Measurements from ENCODE around the gene HMX1. TPM values are rescaled to one million over a fixed set of nuclear protein-coding genes. Genes with fewer than 3 reads are reported as not detected.

HMX1 gene
- total RNA-seq, 1 donor from 2014 or later = 0.92 TPM

- Mint-ChIP-seq H3K4me3 (no peak overlapping the region), H3K27ac (no peak overlapping the region), H3K4me1 (no peaks in the 10 kb centered on the region), H3K36me3 (no peaks in the 10 kb centered on the region), H3K27me3 (ENCODE audit: low read depth) (peaks cover 63% of the 10 kb centered on the region), H3K9me3 (peaks cover 3% of the 10 kb centered on the region)
- TF ChIP-seq CTCF (IDR thresholded peaks at IDR 0.05; ENCODE audit: unreplicated experiment) = no peak
- peak in 1 of 2 experiments; percentile 4 for DNase-seq (ENCODE audit: low spot score in 2 of 2, unreplicated experiment in 2 of 2)
Observed at GRCh38 chr4:8848507-8849265, 23.0 kb downstream of the HMX1 start.

GRCh38 chr4:8847764-8848163, 23.9 kb downstream of the HMX1 start:
- peaks cover 4% of the 10 kb centered on the region for H3K36me3 Mint-ChIP-seq
- no peak overlapping the region for H3K27ac Mint-ChIP-seq
- H3K4me3 Mint-ChIP-seq = no peak overlapping the region
- peaks cover 57% of the 10 kb centered on the region for H3K27me3 Mint-ChIP-seq (ENCODE audit: low read depth)
- peaks cover 4% of the 10 kb centered on the region for H3K9me3 Mint-ChIP-seq
- DNase-seq (ENCODE audit: low spot score in 2 of 2, unreplicated experiment in 2 of 2) = no peak
- TF ChIP-seq CTCF (IDR thresholded peaks at IDR 0.05; ENCODE audit: unreplicated experiment) = no peak
- no peaks in the 10 kb centered on the region for H3K4me1 Mint-ChIP-seq

GRCh38 chr4:8847331-8847730, 24.3 kb downstream of the HMX1 start:
- H3K27me3 Mint-ChIP-seq (ENCODE audit: low read depth) = peaks cover 55% of the 10 kb centered on the region
- H3K4me3 Mint-ChIP-seq = no peak overlapping the region

GRCh38 chr4:8846826-8847225, 24.8 kb downstream of the HMX1 start:
- no peak overlapping the region for H3K4me3 Mint-ChIP-seq
- H3K27me3 Mint-ChIP-seq (ENCODE audit: low read depth) = peaks cover 51% of the 10 kb centered on the region
- H3K4me1 Mint-ChIP-seq = no peaks in the 10 kb centered on the region
- TF ChIP-seq CTCF (IDR thresholded peaks at IDR 0.05; ENCODE audit: unreplicated experiment) = no peak
- no peak overlapping the region for H3K27ac Mint-ChIP-seq
- peaks cover 4% of the 10 kb centered on the region for H3K9me3 Mint-ChIP-seq
- DNase-seq (ENCODE audit: low spot score in 2 of 2, unreplicated experiment in 2 of 2) = no peak
- peaks cover 4% of the 10 kb centered on the region for H3K36me3 Mint-ChIP-seq

More at GRCh38 chr4:8847331-8847730, 24.3 kb downstream of the HMX1 start:
- Mint-ChIP-seq H3K4me1 (no peaks in the 10 kb centered on the region), H3K36me3 (peaks cover 4% of the 10 kb centered on the region), H3K27ac (no peak overlapping the region), H3K9me3 (peaks cover 4% of the 10 kb centered on the region)
- no peak for TF ChIP-seq CTCF (IDR thresholded peaks at IDR 0.05; ENCODE audit: unreplicated experiment)
- no peak for DNase-seq (ENCODE audit: low spot score in 2 of 2, unreplicated experiment in 2 of 2)

- peaks cover 4% of the 10 kb centered on the region for H3K36me3 Mint-ChIP-seq
- no peak for TF ChIP-seq CTCF (IDR thresholded peaks at IDR 0.05; ENCODE audit: unreplicated experiment)
- no peak overlapping the region for H3K4me3 Mint-ChIP-seq
- peaks cover 51% of the 10 kb centered on the region for H3K27me3 Mint-ChIP-seq (ENCODE audit: low read depth)
- no peak overlapping the region for H3K27ac Mint-ChIP-seq
- DNase-seq (ENCODE audit: low spot score in 2 of 2, unreplicated experiment in 2 of 2) = no peak
- H3K9me3 Mint-ChIP-seq = peaks cover 4% of the 10 kb centered on the region
- H3K4me1 Mint-ChIP-seq = no peaks in the 10 kb centered on the region
Observed at GRCh38 chr4:8846046-8846720, 25.5 kb downstream of the HMX1 start.
